Trophoblast cell (in vitro differentiated cells and primary cell): ENCODE results near the gene EPS8.

Experiments used
- DNase-seq, 2 donors: peaks; one replicate each; pipeline ENCODE4 v3.0.0-alpha.2; 2016
- H2AFZ ChIP-seq: 2 replicates; pipeline ENCODE4 v1.6.1; 2013; ENCODE audit warnings: low read length, moderate library complexity, mild to moderate bottlenecking; ENCODE audit not compliant: insufficient read depth, poor library complexity
- H2AK5ac ChIP-seq: 2 replicates; pipeline ENCODE4 v1.6.1; 2013; ENCODE audit warnings: mild to moderate bottlenecking, low read length
- H2BK120ac ChIP-seq: 2 replicates; pipeline ENCODE4 v1.6.1; 2013; ENCODE audit warnings: low read length, mild to moderate bottlenecking, moderate library complexity; ENCODE audit not compliant: insufficient read depth, poor library complexity
- H2BK12ac ChIP-seq: 2 replicates; pipeline ENCODE4 v1.6.1; 2013; ENCODE audit warnings: mild to moderate bottlenecking, low read length, moderate library complexity
- H2BK5ac ChIP-seq: 2 replicates; pipeline ENCODE4 v1.6.1; 2013; ENCODE audit warnings: low read length, low read depth, moderate library complexity, mild to moderate bottlenecking; ENCODE audit not compliant: poor library complexity
- H3K14ac ChIP-seq: 2 replicates; pipeline ENCODE4 v1.6.1; 2013; ENCODE audit warnings: mild to moderate bottlenecking, low read length
- H3K18ac ChIP-seq: 2 replicates; pipeline ENCODE4 v1.6.1; 2013; ENCODE audit warnings: mild to moderate bottlenecking, low read length
- H3K23ac ChIP-seq: 2 replicates; pipeline ENCODE4 v1.6.1; 2013; ENCODE audit warnings: low read length
- H3K27ac ChIP-seq: 2 replicates; pipeline ENCODE4 v1.5.1; 2013; ENCODE audit warnings: low read depth, mild to moderate bottlenecking, inconsistent platforms, low read length, moderate library complexity
- H3K27me3 ChIP-seq: 2 replicates; pipeline ENCODE4 v1.6.1; 2013; ENCODE audit warnings: inconsistent platforms, mild to moderate bottlenecking, low read length, moderate library complexity; ENCODE audit not compliant: insufficient read depth
- H3K36me3 ChIP-seq, 2 experiments: 1 replicate in 1 of 2; 2 replicates in 1 of 2; pipeline ENCODE4 v1.6.1; 2013; ENCODE audit warnings: low read length in 2 of 2, mild to moderate bottlenecking in 2 of 2, moderate library complexity in 1 of 2; ENCODE audit not compliant: insufficient read depth in 2 of 2, control insufficient read depth in 1 of 2
- H3K4ac ChIP-seq: 2 replicates; pipeline ENCODE4 v1.6.1; 2013; ENCODE audit warnings: low read depth, mild to moderate bottlenecking, low read length, moderate library complexity
- H3K4me1 ChIP-seq, 2 experiments: 1 replicate in 1 of 2; 2 replicates in 1 of 2; pipeline ENCODE4 v1.6.1; 2013; ENCODE audit warnings: low read length in 2 of 2, mild to moderate bottlenecking in 2 of 2, moderate library complexity in 1 of 2; ENCODE audit not compliant: insufficient read depth in 2 of 2, control insufficient read depth in 1 of 2
- H3K4me2 ChIP-seq: 2 replicates; pipeline ENCODE4 v1.6.1; 2013; ENCODE audit warnings: inconsistent platforms, mild to moderate bottlenecking, low read length, moderate library complexity
- H3K4me3 ChIP-seq: 2 replicates; pipeline ENCODE4 v1.5.1; 2013; ENCODE audit warnings: mild to moderate bottlenecking, low read depth, low read length, inconsistent platforms
- H3K79me1 ChIP-seq: one replicate; pipeline ENCODE4 v1.6.1; 2013; ENCODE audit warnings: low read length
- H3K79me2 ChIP-seq: 2 replicates; pipeline ENCODE4 v1.6.1; 2013; ENCODE audit warnings: low read length, mild to moderate bottlenecking; ENCODE audit not compliant: control insufficient read depth, insufficient read depth, poor library complexity
- H3K9ac ChIP-seq: 2 replicates; pipeline ENCODE4 v1.6.1; 2013; ENCODE audit warnings: mild to moderate bottlenecking, low read length
- H3K9me3 ChIP-seq: 2 replicates; pipeline ENCODE4 v1.6.1; 2013; ENCODE audit warnings: low read depth, mild to moderate bottlenecking, control low read depth, inconsistent platforms, low read length; ENCODE audit not compliant: insufficient read depth
- H4K12ac ChIP-seq: 2 replicates; pipeline ENCODE4 v1.6.1; 2013; ENCODE audit warnings: low read depth, mild to moderate bottlenecking, low read length, moderate library complexity
- H4K8ac ChIP-seq: 2 replicates; pipeline ENCODE4 v1.6.1; 2013; ENCODE audit warnings: low read depth, mild to moderate bottlenecking, low read length, moderate library complexity
- H4K91ac ChIP-seq: one replicate; pipeline ENCODE4 v1.6.1; 2013; ENCODE audit warnings: low read depth, mild to moderate bottlenecking, low read length, moderate library complexity
- WGBS: extraction: QIAGEN DNeasy Blood & Tissue Kit; methylation state at CpG from one replicate; pipeline ENCODE4 v1.1.7; 2013; ENCODE audit warnings: missing lambda C conversion rate; ENCODE audit not compliant: insufficient read length, insufficient coverage; ENCODE audit errors: extremely low coverage; 5-methylcytosine and 5-hydroxymethylcytosine counted together

The EPS8 gene

DNA sequence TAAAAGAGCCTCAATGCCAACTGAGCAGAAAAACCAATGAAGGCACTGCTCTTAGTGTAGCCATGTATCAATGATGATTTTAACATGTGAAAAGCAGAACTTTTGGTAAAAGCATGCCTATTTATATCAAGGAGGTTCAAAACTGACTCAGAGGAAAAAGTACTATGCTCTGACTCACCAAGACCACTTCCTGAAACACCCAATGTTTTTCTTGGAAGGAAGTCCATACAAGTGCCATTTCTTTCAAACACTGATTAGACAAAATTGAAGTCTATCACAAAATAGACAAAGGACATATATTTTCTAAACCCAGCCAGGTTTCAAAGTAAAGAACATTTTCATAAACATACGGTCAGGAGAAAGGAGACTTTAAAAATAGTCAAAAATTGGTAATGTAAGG, 88.6 kb downstream of the EPS8 start:
- peak in 1 of 2 donors; percentile 38 for DNase-seq
- no peaks in the 10 kb centered on the region for H3K27me3 ChIP-seq
- H4K91ac ChIP-seq, result no peak overlapping the region
- H3K79me2 ChIP-seq, result no peaks in the 10 kb centered on the region
- WGBS, result no CpG with 5 or more reads among the region's 1 CpG
- no peak overlapping the region for H2BK12ac ChIP-seq
- H3K4me2 ChIP-seq, result no peak overlapping the region
- H3K4me1 ChIP-seq, result no peaks in the 10 kb centered on the region
- H3K9ac ChIP-seq, result no peak overlapping the region
- H3K23ac ChIP-seq, result no peak overlapping the region
- no peak overlapping the region for H4K8ac ChIP-seq
- H3K18ac ChIP-seq, result no peak overlapping the region
- no peak overlapping the region for H3K4ac ChIP-seq
- H2AK5ac ChIP-seq, result no peak overlapping the region
- no peaks in the 10 kb centered on the region for H3K9me3 ChIP-seq
- no peak overlapping the region for H2BK5ac ChIP-seq
- H3K27ac ChIP-seq, result no peak overlapping the region
- no peak overlapping the region for H2BK120ac ChIP-seq
- no peaks in the 10 kb centered on the region for H3K36me3 ChIP-seq
- H3K4me3 ChIP-seq, result no peak overlapping the region
- no peaks in the 10 kb centered on the region for H3K79me1 ChIP-seq
- no peak overlapping the region for H4K12ac ChIP-seq
- H2AFZ ChIP-seq, result no peak overlapping the region
- no peak overlapping the region for H3K14ac ChIP-seq

GRCh38 chr12:15699886-15700285, 89.3 kb downstream of the EPS8 start:
- no peak overlapping the region for H4K12ac ChIP-seq
- no peak overlapping the region for H2BK120ac ChIP-seq
- no peak overlapping the region for H3K14ac ChIP-seq
- H2BK12ac ChIP-seq, result no peak overlapping the region
- H3K4me1 ChIP-seq, result no peaks in the 10 kb centered on the region
- H3K27me3 ChIP-seq, result no peaks in the 10 kb centered on the region
- no peak overlapping the region for H4K8ac ChIP-seq
- DNase-seq, result no peak
- WGBS, result 100% methylated on average over 1 of the region's 8 CpGs
- H3K79me1 ChIP-seq, result no peaks in the 10 kb centered on the region
- no peak overlapping the region for H2AFZ ChIP-seq
- no peak overlapping the region for H3K23ac ChIP-seq
- H2AK5ac ChIP-seq, result no peak overlapping the region
- H3K9ac ChIP-seq, result no peak overlapping the region
- no peak overlapping the region for H3K18ac ChIP-seq
- H3K27ac ChIP-seq, result no peak overlapping the region
- H3K4me3 ChIP-seq, result no peak overlapping the region
- no peaks in the 10 kb centered on the region for H3K79me2 ChIP-seq
- H3K4ac ChIP-seq, result no peak overlapping the region
- H3K9me3 ChIP-seq, result no peaks in the 10 kb centered on the region
- no peaks in the 10 kb centered on the region for H3K36me3 ChIP-seq
- no peak overlapping the region for H3K4me2 ChIP-seq
- no peak overlapping the region for H2BK5ac ChIP-seq
- H4K91ac ChIP-seq, result no peak overlapping the region

- no peaks in the 10 kb centered on the region for H3K79me1 ChIP-seq
- no peak overlapping the region for H3K4me2 ChIP-seq
- H2AK5ac ChIP-seq, result no peak overlapping the region
- no peak overlapping the region for H4K91ac ChIP-seq
- no peak overlapping the region for H3K9ac ChIP-seq
- H2BK5ac ChIP-seq, result no peak overlapping the region
- no peaks in the 10 kb centered on the region for H3K27me3 ChIP-seq
- no peak overlapping the region for H2BK120ac ChIP-seq
- H3K27ac ChIP-seq, result no peak overlapping the region
- H3K36me3 ChIP-seq, result no peaks in the 10 kb centered on the region
- no peaks in the 10 kb centered on the region for H3K9me3 ChIP-seq
- no CpG with 5 or more reads among the region's 3 CpGs for WGBS
- DNase-seq, result no peak
- H3K18ac ChIP-seq, result no peak overlapping the region
- no peak overlapping the region for H3K14ac ChIP-seq
- H3K4me3 ChIP-seq, result no peak overlapping the region
- no peak overlapping the region for H2AFZ ChIP-seq
- H2BK12ac ChIP-seq, result no peak overlapping the region
- no peak overlapping the region for H4K8ac ChIP-seq
- no peaks in the 10 kb centered on the region for H3K79me2 ChIP-seq
- no peak overlapping the region for H3K23ac ChIP-seq
- H3K4me1 ChIP-seq, result no peaks in the 10 kb centered on the region
- no peak overlapping the region for H4K12ac ChIP-seq
- no peak overlapping the region for H3K4ac ChIP-seq
Measured at GRCh38 chr12:15698377-15698871, 90.8 kb downstream of the EPS8 start.

DNA sequence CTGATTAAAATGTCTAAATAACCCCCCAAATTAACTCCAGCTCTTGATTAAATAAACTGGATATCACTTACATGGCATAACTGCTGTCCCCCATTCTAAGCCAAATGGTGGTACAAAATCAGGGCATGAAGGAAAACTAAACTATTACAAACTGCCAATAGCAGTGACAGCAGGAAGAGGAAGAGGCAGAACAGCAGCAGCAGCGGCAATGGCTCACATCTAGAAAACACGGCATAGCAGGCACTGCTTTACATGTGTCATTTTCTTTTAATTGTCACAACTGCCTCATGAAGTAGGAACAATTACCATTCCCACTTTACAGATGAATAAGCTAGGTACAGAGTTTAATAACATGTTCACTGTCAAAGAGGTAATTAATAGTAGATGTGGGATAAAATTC, 92.0 kb downstream of the EPS8 start:
- H3K27me3 ChIP-seq, result no peaks in the 10 kb centered on the region

More for the DNA sequence above, 92.0 kb downstream of the EPS8 start:
- H3K79me2 ChIP-seq, result no peaks in the 10 kb centered on the region
- no peak overlapping the region for H2BK120ac ChIP-seq
- no peak overlapping the region for H4K91ac ChIP-seq
- no peak overlapping the region for H4K12ac ChIP-seq
- DNase-seq, result no peak
- H2BK5ac ChIP-seq, result no peak overlapping the region
- no peak overlapping the region for H3K4me2 ChIP-seq
- H3K79me1 ChIP-seq, result no peaks in the 10 kb centered on the region
- no peak overlapping the region for H2AFZ ChIP-seq
- H3K4ac ChIP-seq, result no peak overlapping the region
- no CpG with 5 or more reads among the region's 2 CpGs for WGBS
- H4K8ac ChIP-seq, result no peak overlapping the region
- H3K14ac ChIP-seq, result no peak overlapping the region
- no peaks in the 10 kb centered on the region for H3K4me1 ChIP-seq
- H3K27ac ChIP-seq, result no peak overlapping the region
- no peak overlapping the region for H3K4me3 ChIP-seq
- no peak overlapping the region for H3K9ac ChIP-seq
- no peaks in the 10 kb centered on the region for H3K9me3 ChIP-seq
- H2AK5ac ChIP-seq, result no peak overlapping the region
- H3K36me3 ChIP-seq, result no peaks in the 10 kb centered on the region
- no peak overlapping the region for H2BK12ac ChIP-seq
- H3K23ac ChIP-seq, result no peak overlapping the region
- no peak overlapping the region for H3K18ac ChIP-seq
